Keratinocyte (primary cell): ENCODE results near the gene ANKUB1. TPM values are rescaled to one million over a fixed set of nuclear protein-coding genes. Genes with fewer than 3 reads are reported as not detected.

Experiments
- DNase-seq: peaks from one replicate; pipeline ENCODE4 v3.0.0-alpha.2; 2011; ENCODE audit warnings: low read depth, missing footprints, low spot score
- FAIRE-seq: peaks from 2 replicates; lab custom pipeline; 2011; peaks lifted over from hg19 to GRCh38; lab: Jason Lieb, UNC
- H2AFZ ChIP-seq: 2 replicates; pipeline ENCODE4 v1.6.0; 2012; ENCODE audit warnings: low read length, control low read depth, inconsistent platforms; ENCODE audit not compliant: control insufficient read depth
- H3K27ac ChIP-seq: 2 replicates; pipeline ENCODE4 v1.5.1; 2011; ENCODE audit warnings: low read length; ENCODE audit not compliant: control insufficient read depth, insufficient read depth
- H3K27me3 ChIP-seq: 3 replicates; pipeline ENCODE4 v1.6.0; 2011; ENCODE audit warnings: low read length; ENCODE audit not compliant: control insufficient read depth, insufficient read depth; ENCODE audit errors: extremely low read depth
- H3K36me3 ChIP-seq, 2 experiments: 2 replicates in 1 of 2; 3 replicates in 1 of 2; pipeline ENCODE4 v1.5.1; 2011; ENCODE audit warnings: low read length in 2 of 2, mild to moderate bottlenecking in 1 of 2; ENCODE audit not compliant: control insufficient read depth in 2 of 2, insufficient read depth in 2 of 2; ENCODE audit errors: extremely low read depth in 1 of 2
- H3K4me1 ChIP-seq: 3 replicates; pipeline ENCODE4 v1.5.1; 2011; ENCODE audit warnings: low read length; ENCODE audit not compliant: control insufficient read depth, insufficient read depth; ENCODE audit errors: extremely low read depth
- H3K4me2 ChIP-seq: 3 replicates; pipeline ENCODE4 v1.6.0; 2011; ENCODE audit warnings: low read depth, low read length; ENCODE audit not compliant: control insufficient read depth, insufficient read depth; ENCODE audit errors: extremely low read depth
- H3K4me3 ChIP-seq, 3 experiments: fragments of 200-600 bp in 1 of 3; sonication (generic) in 1 of 3; 2 replicates in 2 of 3; 3 replicates in 1 of 3; pipeline ENCODE4 v1.5.1; 2011 to 2016; ENCODE audit warnings: low read length in 3 of 3, mild to moderate bottlenecking in 3 of 3, control low read depth in 2 of 3, inconsistent platforms in 1 of 3, low read depth in 1 of 3, mixed read lengths in 1 of 3, mixed run types in 1 of 3, moderate library complexity in 1 of 3; ENCODE audit not compliant: control insufficient read depth in 2 of 3, insufficient read depth in 2 of 3; ENCODE audit errors: extremely low read depth in 1 of 3
- H3K79me2 ChIP-seq: 2 replicates; pipeline ENCODE4 v1.6.0; 2012; ENCODE audit warnings: low read length; ENCODE audit not compliant: control insufficient read depth, insufficient read depth
- H3K9ac ChIP-seq: 3 replicates; pipeline ENCODE4 v1.6.0; 2011; ENCODE audit warnings: low read length; ENCODE audit not compliant: control insufficient read depth, insufficient read depth; ENCODE audit errors: extremely low read depth
- H3K9me1 ChIP-seq: 3 replicates; pipeline ENCODE4 v1.6.0; 2011; ENCODE audit warnings: low read length; ENCODE audit not compliant: control insufficient read depth, insufficient read depth; ENCODE audit errors: extremely low read depth
- H3K9me3 ChIP-seq: 2 replicates; pipeline ENCODE4 v1.5.1; 2012; ENCODE audit warnings: low read depth, low read length; ENCODE audit not compliant: control insufficient read depth
- H4K20me1 ChIP-seq: 3 replicates; pipeline ENCODE4 v1.6.0; 2011; ENCODE audit warnings: low read length; ENCODE audit not compliant: control insufficient read depth, insufficient read depth; ENCODE audit errors: extremely low read depth
- EZH2 ChIP-seq: IDR thresholded peaks from one replicate; pipeline ENCODE4 v1.6.1; 2012; ENCODE audit warnings: inconsistent platforms, mild to moderate bottlenecking, low read length, moderate library complexity
- dilution Hi-C: fragments of 300-500 bp; cut with MboI; formaldehyde crosslinking; loops from one replicate; pipeline ENCODE4 v1.7.0; 2020; ENCODE audit warnings: low sequenced_read_pairs; ENCODE audit not compliant: extremely low pct_ligation_motif_present
- polyA plus RNA-seq, 5 experiments: library from polyadenylated mRNA; depleted of rRNA in 3 of 5; stranded (reverse) in 3 of 5; stranded (forward) in 1 of 5; unstranded in 1 of 5; fragments of >200 nt; gene quantifications; 1 replicate in 1 of 5; 2 replicates in 3 of 5; 3 replicates in 1 of 5; pipeline versions ENCODE4 v1.2.1 to v1.2.3, GENCODE V29; 2011 to 2012; ENCODE audit warnings: missing spikeins in 2 of 5, low read depth in 1 of 5, low replicate concordance in 1 of 5
- TF ChIP-seq, protein P1 (sequence below), 3 experiments: IDR thresholded peaks in 1 of 3; conservative IDR thresholded peaks in 1 of 3; optimal IDR thresholded peaks in 1 of 3; 2 replicates in 2 of 3; 3 replicates in 1 of 3; pipeline versions ENCODE3 to v1.5.1; 2011; ENCODE audit warnings: low read length in 3 of 3, mild to moderate bottlenecking in 3 of 3, moderate library complexity in 2 of 3, control low read depth in 1 of 3, inconsistent platforms in 1 of 3; ENCODE audit not compliant: insufficient read depth in 2 of 3; ENCODE audit errors: extremely low read depth in 1 of 3

ANKUB1 gene
- polyA plus RNA-seq, 1 donor (not counting 4 experiments of a cell fraction or from before 2014, with no cell fraction given), result 0.66 TPM

GRCh38 chr3:149772861-149773260, 19.5 kb downstream of the ANKUB1 start:
- H3K9me1 ChIP-seq, result no peaks in the 10 kb centered on the region
- TF ChIP-seq EZH2, result no peak
- TF ChIP-seq, protein P1, sequence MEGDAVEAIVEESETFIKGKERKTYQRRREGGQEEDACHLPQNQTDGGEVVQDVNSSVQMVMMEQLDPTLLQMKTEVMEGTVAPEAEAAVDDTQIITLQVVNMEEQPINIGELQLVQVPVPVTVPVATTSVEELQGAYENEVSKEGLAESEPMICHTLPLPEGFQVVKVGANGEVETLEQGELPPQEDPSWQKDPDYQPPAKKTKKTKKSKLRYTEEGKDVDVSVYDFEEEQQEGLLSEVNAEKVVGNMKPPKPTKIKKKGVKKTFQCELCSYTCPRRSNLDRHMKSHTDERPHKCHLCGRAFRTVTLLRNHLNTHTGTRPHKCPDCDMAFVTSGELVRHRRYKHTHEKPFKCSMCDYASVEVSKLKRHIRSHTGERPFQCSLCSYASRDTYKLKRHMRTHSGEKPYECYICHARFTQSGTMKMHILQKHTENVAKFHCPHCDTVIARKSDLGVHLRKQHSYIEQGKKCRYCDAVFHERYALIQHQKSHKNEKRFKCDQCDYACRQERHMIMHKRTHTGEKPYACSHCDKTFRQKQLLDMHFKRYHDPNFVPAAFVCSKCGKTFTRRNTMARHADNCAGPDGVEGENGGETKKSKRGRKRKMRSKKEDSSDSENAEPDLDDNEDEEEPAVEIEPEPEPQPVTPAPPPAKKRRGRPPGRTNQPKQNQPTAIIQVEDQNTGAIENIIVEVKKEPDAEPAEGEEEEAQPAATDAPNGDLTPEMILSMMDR (optimal IDR thresholded peaks at IDR 0.05 in 1 of 3, IDR thresholded peaks at IDR 0.05 in 1 of 3, conservative IDR thresholded peaks at IDR 0.05 in 1 of 3; ENCODE audit: extremely low read depth in 1 of 3, insufficient read depth in 2 of 3, low read length in 3 of 3), result no peak
- H4K20me1 ChIP-seq, result no peaks in the 10 kb centered on the region
- FAIRE-seq (no peak), DNase-seq (no peak)
- dilution Hi-C loops, result no loop called here
- no peak overlapping the region for H3K27ac ChIP-seq
- no peaks in the 10 kb centered on the region for H3K4me1 ChIP-seq
- no peaks in the 10 kb centered on the region for H3K36me3 ChIP-seq
- H3K4me3 ChIP-seq, result no peak overlapping the region
- H2AFZ ChIP-seq, result no peak overlapping the region
- no peak overlapping the region for H3K4me2 ChIP-seq
- H3K9me3 ChIP-seq, result no peaks in the 10 kb centered on the region
- no peak overlapping the region for H3K9ac ChIP-seq
- H3K27me3 ChIP-seq, result no peaks in the 10 kb centered on the region
- no peaks in the 10 kb centered on the region for H3K79me2 ChIP-seq

- no peaks in the 10 kb centered on the region for H3K27me3 ChIP-seq
- no peak overlapping the region for H3K9ac ChIP-seq
- H3K4me3 ChIP-seq, result no peak overlapping the region
- dilution Hi-C loops, result no loop called here
- no peaks in the 10 kb centered on the region for H3K9me3 ChIP-seq
- H3K4me1 ChIP-seq, result no peaks in the 10 kb centered on the region
- no peaks in the 10 kb centered on the region for H3K36me3 ChIP-seq
- TF ChIP-seq EZH2, result no peak
- TF ChIP-seq, protein P1 (optimal IDR thresholded peaks at IDR 0.05 in 1 of 3, IDR thresholded peaks at IDR 0.05 in 1 of 3, conservative IDR thresholded peaks at IDR 0.05 in 1 of 3; ENCODE audit: extremely low read depth in 1 of 3, insufficient read depth in 2 of 3, low read length in 3 of 3), result peak; percentile 74 to 78 (median 76)
- H3K9me1 ChIP-seq, result no peaks in the 10 kb centered on the region
- no peak overlapping the region for H2AFZ ChIP-seq
- DNase-seq (no peak), FAIRE-seq (no peak)
- H4K20me1 ChIP-seq, result no peaks in the 10 kb centered on the region
- H3K27ac ChIP-seq, result no peak overlapping the region
- H3K79me2 ChIP-seq, result no peaks in the 10 kb centered on the region
- H3K4me2 ChIP-seq, result no peak overlapping the region
Observed at GRCh38 chr3:149771652-149772271, 20.6 kb downstream of the ANKUB1 start.
